ELF-1 (cell line): ENCODE results near the gene TJP3.

Experiments
- DNase-seq: peaks from one replicate; pipeline ENCODE4 v3.0.0-alpha.2; 2016; ENCODE audit warnings: low read depth, low spot score

The TJP3 gene

GRCh38 chr19:3782903-3783302, 74.7 kb downstream of the TJP3 start:
- DNase-seq = no peak

DNA sequence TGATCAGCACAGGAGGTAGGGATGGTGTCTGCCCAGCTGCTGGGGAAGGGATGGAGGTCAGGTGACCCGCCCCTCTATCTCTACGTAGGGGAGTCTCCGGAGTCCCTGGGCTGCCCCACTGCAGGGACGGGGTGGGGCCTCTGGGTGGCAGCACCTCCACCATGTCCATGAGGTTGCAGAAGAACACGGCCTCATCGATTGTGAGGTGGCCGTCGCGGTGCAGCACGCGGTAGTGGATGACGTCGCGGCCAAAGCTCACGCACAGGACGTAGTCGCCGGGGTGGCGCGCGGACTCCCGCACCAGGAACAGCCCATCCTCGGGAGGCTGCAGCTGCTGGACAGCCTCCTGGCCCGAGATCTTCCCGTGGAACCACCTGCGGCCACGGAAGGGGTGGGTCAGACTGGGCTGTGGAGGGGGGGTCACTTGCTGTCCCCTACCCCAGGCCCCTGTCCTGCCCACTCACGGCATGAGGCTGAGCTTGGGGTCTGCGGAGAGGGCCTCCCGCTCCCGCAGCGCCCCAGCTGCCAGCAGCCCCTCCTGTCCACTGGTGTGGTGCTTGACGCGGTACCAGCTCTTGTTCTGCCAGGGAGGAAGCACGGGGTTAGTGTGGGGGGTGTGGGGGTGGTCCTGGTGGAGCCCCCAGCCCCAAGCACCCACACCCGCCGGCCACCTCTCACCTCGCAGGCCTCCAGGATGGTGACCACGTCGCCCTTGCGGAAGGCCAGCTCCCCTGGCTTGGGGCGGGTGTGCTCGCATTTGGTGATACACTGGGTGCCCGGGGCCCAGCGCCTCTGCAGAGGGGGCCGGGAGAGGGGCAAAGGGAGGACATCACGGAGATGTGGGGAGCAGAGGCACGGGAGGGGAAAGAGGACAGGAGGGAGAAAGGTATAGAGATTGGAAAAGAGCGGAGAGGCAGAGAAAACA, 75.7 kb downstream of the TJP3 start:
- DNase-seq = peak; percentile 82

DNA sequence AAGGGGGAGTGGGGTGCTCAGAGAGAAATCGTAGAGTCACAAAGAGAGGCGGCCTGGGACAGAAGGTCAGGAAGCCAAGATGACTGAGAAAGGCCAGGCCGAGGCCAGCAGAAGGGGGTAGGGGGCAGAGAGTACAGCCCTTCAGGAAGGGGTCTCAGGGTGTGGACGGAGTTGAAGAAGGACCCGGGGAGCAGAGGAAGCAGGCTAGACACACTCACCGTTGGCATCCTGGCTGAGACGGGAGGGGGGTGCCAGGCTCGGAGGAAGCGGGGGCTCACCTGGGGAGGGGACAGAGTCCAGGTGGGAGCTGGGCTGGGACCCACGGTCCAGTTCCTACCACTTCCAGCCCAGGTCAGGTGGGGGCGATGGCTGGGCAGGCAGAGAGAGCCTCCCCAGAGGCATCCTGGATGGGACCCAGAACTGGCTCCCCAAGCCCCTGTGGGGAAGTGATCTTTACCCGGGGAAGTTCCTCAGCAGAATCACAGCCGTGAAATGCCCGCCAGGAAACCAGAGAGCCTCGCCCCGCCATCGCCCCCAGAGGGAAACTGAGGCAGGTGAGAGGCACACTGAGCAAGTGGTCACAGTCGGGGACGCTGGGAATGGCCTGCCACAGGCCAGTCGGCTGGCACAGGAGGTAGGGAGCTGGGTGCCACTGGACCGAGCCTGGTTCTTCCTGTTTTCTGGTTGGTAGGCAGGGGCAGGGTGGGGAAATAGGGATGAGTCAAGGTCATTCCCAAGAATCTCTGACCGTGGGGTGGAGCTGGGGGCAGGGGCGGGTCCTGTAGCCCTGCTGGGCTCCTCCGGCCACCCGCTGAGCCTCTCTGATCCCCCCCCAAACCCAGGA, 76.6 kb downstream of the TJP3 start:
- DNase-seq = no peak

DNA sequence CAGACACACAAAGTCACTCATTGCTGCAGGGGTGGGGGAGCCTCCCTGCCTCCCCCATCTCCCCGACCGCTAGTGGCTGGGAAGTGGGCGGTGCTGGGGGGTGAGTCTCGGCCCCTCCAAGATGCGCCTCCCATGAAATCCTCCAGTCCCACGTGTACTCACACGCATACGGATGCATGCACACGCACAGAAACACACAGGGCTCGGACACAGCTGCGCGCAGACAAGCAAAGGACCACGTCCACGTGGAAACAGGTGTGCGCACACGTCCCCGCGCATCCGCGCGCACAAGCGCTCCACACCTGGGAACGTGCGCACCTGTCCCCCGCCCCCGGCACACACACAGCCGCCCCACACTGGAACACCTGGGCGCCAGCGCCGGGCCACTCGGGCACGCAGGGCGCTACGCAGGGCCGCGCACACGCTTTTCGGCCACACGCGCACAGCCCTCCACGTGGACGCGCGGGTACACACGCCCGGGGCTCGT, 77.3 kb downstream of the TJP3 start:
- DNase-seq = no peak

GRCh38 chr19:3785938-3786824, 78.0 kb downstream of the TJP3 start, which contains the start of gene MATK:
Gene MATK, minus strand, starts transcription at chr19:3786381. Its CDS starts 1,246 bp downstream, at chr19:3785135.
- DNase-seq = no peak

DNA sequence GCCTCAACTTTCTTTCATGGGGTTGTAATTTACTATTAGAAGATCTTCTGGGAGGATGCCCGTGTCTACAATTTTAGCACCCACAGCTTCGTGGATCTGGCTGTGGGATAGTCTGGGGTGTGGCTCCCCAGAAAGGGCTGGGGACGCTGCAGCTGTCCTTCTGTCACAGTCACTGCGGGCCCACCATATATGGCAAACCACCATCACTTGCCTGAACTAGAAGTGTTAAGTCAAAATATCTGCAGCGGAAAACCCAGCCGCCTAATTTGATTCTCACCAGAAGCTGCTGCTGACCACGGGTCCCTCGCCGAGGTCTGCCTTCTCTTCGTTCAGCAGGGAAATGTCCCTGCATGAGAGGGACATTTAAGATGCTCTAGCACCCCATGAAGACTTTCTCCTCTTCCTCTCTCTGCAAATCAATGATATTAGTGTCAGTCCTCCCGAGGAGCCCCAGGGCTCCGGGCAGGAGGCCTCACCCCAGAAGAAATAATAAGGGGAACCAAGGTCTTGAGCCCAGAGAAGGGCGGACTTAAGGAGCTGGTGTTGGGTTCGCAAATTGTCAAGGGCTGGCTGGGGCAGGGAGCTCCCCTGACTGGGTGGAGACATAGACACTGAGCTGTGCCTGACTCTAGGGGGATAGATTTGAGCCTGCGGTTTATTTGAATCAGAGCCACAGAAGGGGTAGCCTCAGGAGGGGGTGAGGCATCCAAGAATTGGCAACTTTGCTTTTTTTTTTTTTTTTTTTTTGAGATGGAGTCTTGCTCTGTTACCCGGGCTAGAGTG, 81.0 kb downstream of the TJP3 start:
- DNase-seq = no peak

DNA sequence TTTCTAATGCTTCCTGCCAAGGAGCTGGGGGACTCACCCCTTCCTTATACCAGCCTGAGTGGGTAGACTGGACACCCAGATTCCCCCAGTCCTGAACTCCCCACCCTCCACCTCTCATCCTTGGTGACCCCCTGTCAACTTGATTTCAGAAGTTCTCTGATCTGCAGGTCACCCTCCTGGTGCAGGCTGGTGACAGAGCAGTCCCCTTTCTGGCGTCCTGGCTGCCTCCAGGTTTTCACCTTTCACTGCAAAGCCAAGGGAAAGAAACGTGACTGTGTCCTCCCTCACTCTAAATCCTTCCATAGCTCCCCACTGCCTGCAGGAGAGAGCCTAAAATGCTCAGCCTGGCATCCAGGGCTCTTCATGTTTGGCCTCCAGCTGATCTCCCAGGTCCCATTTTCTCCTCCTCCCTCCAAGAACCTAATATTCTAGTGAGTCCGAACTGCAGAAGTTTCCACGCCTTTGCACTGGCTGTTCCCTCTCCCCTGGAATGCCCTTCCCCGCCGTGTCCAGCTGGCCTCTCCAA, 82.1 kb downstream of the TJP3 start:
- DNase-seq = no peak

GRCh38 chr19:3790941-3791340, 82.8 kb downstream of the TJP3 start:
- no peak for DNase-seq

DNA sequence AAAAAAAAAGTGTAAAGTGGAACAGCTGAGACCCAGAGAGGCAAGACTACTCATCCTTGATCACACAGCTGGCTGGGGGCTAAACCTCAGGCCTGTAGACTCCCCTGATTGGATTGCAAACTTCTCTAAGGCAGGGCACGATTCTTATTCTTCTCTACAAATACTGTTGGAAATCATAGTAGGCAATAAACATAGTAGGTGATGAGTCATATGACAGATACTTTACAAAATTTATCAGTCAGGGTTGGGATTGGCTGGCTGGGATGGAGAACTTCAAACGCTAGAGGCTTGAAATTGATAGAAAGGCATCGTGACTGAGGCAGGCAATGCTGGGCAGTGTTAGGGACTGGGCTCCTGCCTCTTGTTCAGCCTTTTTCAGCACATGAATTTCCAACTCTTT, 83.9 kb downstream of the TJP3 start:
- DNase-seq = no peak

- no peak for DNase-seq
Measured at GRCh38 chr19:3793799-3794198, 85.6 kb downstream of the TJP3 start.

DNA sequence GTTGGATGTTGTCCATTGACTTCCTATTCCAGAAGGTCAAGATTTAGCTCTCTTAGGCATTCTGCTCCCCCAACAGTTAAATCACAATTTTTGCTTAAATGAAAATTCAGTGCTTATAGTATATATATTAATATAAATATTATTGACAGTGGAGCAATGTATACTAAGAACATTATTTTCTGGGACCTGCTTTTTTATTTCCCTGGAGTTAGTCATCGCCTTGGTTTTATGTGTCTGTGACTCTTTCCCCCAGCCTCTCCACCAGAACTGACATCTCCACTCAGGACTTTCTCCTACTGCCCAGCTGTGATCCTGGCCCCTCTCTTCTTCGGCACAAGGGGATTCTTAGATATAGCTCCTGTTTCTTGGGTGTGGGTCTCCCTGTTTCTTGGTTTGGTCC, 88.2 kb downstream of the TJP3 start:
- DNase-seq = no peak

DNA sequence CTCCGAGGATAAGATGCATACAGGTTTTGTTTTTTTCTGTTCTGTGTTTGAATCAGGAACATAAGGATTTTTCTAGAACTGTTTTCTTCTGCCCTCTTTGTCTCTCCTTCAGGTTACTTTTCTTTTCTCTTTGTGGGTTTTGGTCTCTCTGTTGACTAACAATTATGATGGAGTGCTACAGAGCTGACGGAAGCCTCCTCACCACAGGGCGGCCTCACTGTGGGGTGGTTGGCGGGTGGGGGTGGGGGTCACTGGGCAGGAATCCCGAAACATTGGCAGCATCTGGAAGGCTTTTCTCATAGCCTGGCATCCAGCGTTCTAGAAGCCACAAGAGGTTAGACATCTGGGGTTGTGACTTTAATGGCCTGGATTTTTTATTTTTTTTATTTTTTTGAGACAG, 90.0 kb downstream of the TJP3 start:
- DNase-seq = no peak
